Sigmoid colon (tissue), 7 donors: ENCODE measurements around the gene NPC1. TPM values are rescaled to one million over a fixed set of nuclear protein-coding genes. Genes with fewer than 3 reads are reported as not detected.

Experiments
- DNase-seq: peaks from one replicate; pipeline ENCODE4 v3.0.0-alpha.2; 2019
- H3K27ac ChIP-seq, 4 donors: fragments of 200-600 bp; sonication (generic); one replicate each; pipeline ENCODE4 v1.5.1; 2016 to 2019; ENCODE audit warnings: mild to moderate bottlenecking in 1 of 4
- H3K27me3 ChIP-seq, 3 donors: fragments of 200-600 bp; sonication (generic); one replicate each; pipeline ENCODE4 v1.5.1; 2019; ENCODE audit warnings: mild to moderate bottlenecking in 1 of 3
- H3K36me3 ChIP-seq, 4 donors: fragments of 200-600 bp; sonication (generic); one replicate each; pipeline ENCODE4 v1.5.1; 2016 to 2019
- H3K4me1 ChIP-seq, 4 donors: fragments of 200-600 bp; sonication (generic); one replicate each; pipeline ENCODE4 v1.5.1; 2017 to 2019
- H3K4me3 ChIP-seq, 4 donors: fragments of 200-600 bp; sonication (generic); one replicate each; pipeline ENCODE4 v1.5.1; 2017 to 2019; ENCODE audit warnings: mild to moderate bottlenecking in 2 of 4, moderate library complexity in 1 of 4
- H3K9me3 ChIP-seq, 4 donors: fragments of 200-600 bp in 3 of 4; sonication (generic) in 3 of 4; one replicate each; pipeline versions ENCODE4 v1.5.1 to v1.6.1; 2013 to 2019
- CTCF ChIP-seq, 4 experiments: fragments of 450-650 bp in 3 of 4; fragments of 200-600 bp in 1 of 4; IDR thresholded peaks; one replicate each; pipeline ENCODE4 v1.5.1; 2016 to 2019; ENCODE audit warnings: antibody characterized with exemption in 4 of 4, mild to moderate bottlenecking in 3 of 4, moderate library complexity in 2 of 4
- EP300 ChIP-seq, 4 donors: sonication (generic); formaldehyde crosslinking; IDR thresholded peaks; one replicate each; pipeline ENCODE4 v1.6.1; 2017; ENCODE audit warnings: antibody characterized with exemption in 4 of 4
- POLR2A ChIP-seq, 2 donors: fragments of 450-650 bp; IDR thresholded peaks; one replicate each; pipeline ENCODE4 v1.6.1; 2016; ENCODE audit warnings: antibody characterized with exemption in 2 of 2, mild to moderate bottlenecking in 2 of 2, moderate library complexity in 2 of 2
- POLR2AphosphoS5 ChIP-seq, 4 donors: sonication (generic); formaldehyde crosslinking; IDR thresholded peaks; one replicate each; pipeline ENCODE4 v1.6.1; 2017; ENCODE audit warnings: antibody characterized with exemption in 4 of 4
- WGBS, 2 donors: extraction: QIAGEN DNeasy Blood & Tissue Kit; methylation state at CpG; one replicate each; pipeline ENCODE4 v1.1.7; 2013; 5-methylcytosine and 5-hydroxymethylcytosine counted together
- intact Hi-C: fragments of 100-400 bp; cut with DNase I; formaldehyde crosslinking; loops from one replicate; pipeline ENCODE4 v1.15.1; 2023
- polyA plus RNA-seq, 3 donors: library from polyadenylated mRNA; stranded (reverse); fragments of 200-250 nt; gene quantifications; one replicate each; pipeline ENCODE4 v1.2.3, GENCODE V29; 2013
- total RNA-seq, 4 donors: library from RNA; depleted of rRNA; stranded (reverse); fragments of >200 nt; gene quantifications; one replicate each; pipeline ENCODE4 v1.1.0, GENCODE V29; 2016
- donor health status: healthy with polysubstance abuse.
- donor health status: Bipolar disorder and iron deficiency.
- donor health status: healthy.

The NPC1 gene
- total and polyA plus RNA-seq, 7 donors: 9.0 to 59.2 (median 34.9) TPM

- H3K4me1 ChIP-seq: no peaks in the 10 kb centered on the region
- H3K27ac ChIP-seq: no peak overlapping the region
- DNase-seq: no peak
- no peaks in the 10 kb centered on the region for H3K9me3 ChIP-seq
- no peak overlapping the region for H3K4me3 ChIP-seq
- peaks cover 17 to 100% (median 64%) of the 10 kb centered on the region in 4 donors for H3K36me3 ChIP-seq
- intact Hi-C loops: no loop called here
- TF ChIP-seq POLR2AphosphoS5 (IDR thresholded peaks at IDR 0.05) (no peak), POLR2A (IDR thresholded peaks at IDR 0.05) (no peak), EP300 (IDR thresholded peaks at IDR 0.05) (no peak), CTCF (IDR thresholded peaks at IDR 0.05) (no peak)
- no peaks in the 10 kb centered on the region for H3K27me3 ChIP-seq
- 88 to 94% methylated on average over 9 of the region's 9 CpGs for WGBS, 2 donors
Observed at GRCh38 chr18:23541349-23542093, 44.8 kb downstream of the NPC1 start.

GRCh38 chr18:23540867-23541266 is 45.4 kb downstream of the NPC1 start:
- Histone ChIP-seq H3K27ac (no peak overlapping the region), H3K4me1 (no peaks in the 10 kb centered on the region), H3K4me3 (no peak overlapping the region), H3K9me3 (no peaks in the 10 kb centered on the region), H3K36me3 (peaks cover 22 to 100% (median 70%) of the 10 kb centered on the region in 4 donors), H3K27me3 (no peaks in the 10 kb centered on the region)
- TF ChIP-seq POLR2AphosphoS5 (IDR thresholded peaks at IDR 0.05) (no peak), EP300 (IDR thresholded peaks at IDR 0.05) (no peak), POLR2A (IDR thresholded peaks at IDR 0.05) (no peak), CTCF (IDR thresholded peaks at IDR 0.05) (no peak)
- intact Hi-C loops: no loop called here
- DNase-seq: no peak
- 48 to 88% methylated on average over 5 of the region's 5 CpGs for WGBS, 2 donors

GRCh38 chr18:23539911-23540525 is 46.3 kb downstream of the NPC1 start:
- H3K36me3 ChIP-seq: peaks cover 28 to 100% (median 75%) of the 10 kb centered on the region in 4 donors
- no peaks in the 10 kb centered on the region for H3K27me3 ChIP-seq
- no peak for TF ChIP-seq EP300 (IDR thresholded peaks at IDR 0.05)
- no peak for TF ChIP-seq POLR2A (IDR thresholded peaks at IDR 0.05)
- no peak for TF ChIP-seq CTCF (IDR thresholded peaks at IDR 0.05)
- no peak for TF ChIP-seq POLR2AphosphoS5 (IDR thresholded peaks at IDR 0.05)
- H3K4me1 ChIP-seq: no peaks in the 10 kb centered on the region
- no peaks in the 10 kb centered on the region for H3K9me3 ChIP-seq
- H3K27ac ChIP-seq: no peak overlapping the region
- DNase-seq: no peak
- 77 to 91% methylated on average over 9 of the region's 9 CpGs for WGBS, 2 donors
- intact Hi-C loops: no loop called here
- H3K4me3 ChIP-seq: no peak overlapping the region

- no peak overlapping the region for H3K4me3 ChIP-seq
- intact Hi-C loops: no loop called here
- H3K27ac ChIP-seq: no peak overlapping the region
- peaks cover 35 to 100% (median 82%) of the 10 kb centered on the region in 4 donors for H3K36me3 ChIP-seq
- H3K9me3 ChIP-seq: no peaks in the 10 kb centered on the region
- DNase-seq: no peak
- WGBS, 2 donors: 71 to 91% methylated on average over 9 of the region's 9 CpGs
- no peak for TF ChIP-seq CTCF (IDR thresholded peaks at IDR 0.05)
- TF ChIP-seq POLR2A (IDR thresholded peaks at IDR 0.05): no peak
- TF ChIP-seq POLR2AphosphoS5 (IDR thresholded peaks at IDR 0.05): no peak
- TF ChIP-seq EP300 (IDR thresholded peaks at IDR 0.05): no peak
- no peaks in the 10 kb centered on the region for H3K27me3 ChIP-seq
- no peaks in the 10 kb centered on the region for H3K4me1 ChIP-seq
Observed at GRCh38 chr18:23539296-23539695, 47.0 kb downstream of the NPC1 start.
